GM21717 (cell line): Measurements from ENCODE around the gene BMPR1A.
"Not testable (repeated sequence)": the region's sequence is repeated elsewhere in the genome, so short reads cannot be mapped to it uniquely, and the experiment has no call there.

Source experiments
- ATAC-seq: cut with Tn5 transposase; IDR thresholded peaks from one replicate; pipeline ENCODE4 v1.9.1; 2021; ENCODE audit warnings: mild to moderate bottlenecking, moderate library complexity; ENCODE audit not compliant: unreplicated experiment

BMPR1A gene

GRCh38 chr10:86952697-86953096 is 196.3 kb downstream of the BMPR1A start:
- ATAC-seq, result not testable (repeated sequence)

GRCh38 chr10:86953747-86954680 is 197.6 kb downstream of the BMPR1A start:
- no peak for ATAC-seq

DNA sequence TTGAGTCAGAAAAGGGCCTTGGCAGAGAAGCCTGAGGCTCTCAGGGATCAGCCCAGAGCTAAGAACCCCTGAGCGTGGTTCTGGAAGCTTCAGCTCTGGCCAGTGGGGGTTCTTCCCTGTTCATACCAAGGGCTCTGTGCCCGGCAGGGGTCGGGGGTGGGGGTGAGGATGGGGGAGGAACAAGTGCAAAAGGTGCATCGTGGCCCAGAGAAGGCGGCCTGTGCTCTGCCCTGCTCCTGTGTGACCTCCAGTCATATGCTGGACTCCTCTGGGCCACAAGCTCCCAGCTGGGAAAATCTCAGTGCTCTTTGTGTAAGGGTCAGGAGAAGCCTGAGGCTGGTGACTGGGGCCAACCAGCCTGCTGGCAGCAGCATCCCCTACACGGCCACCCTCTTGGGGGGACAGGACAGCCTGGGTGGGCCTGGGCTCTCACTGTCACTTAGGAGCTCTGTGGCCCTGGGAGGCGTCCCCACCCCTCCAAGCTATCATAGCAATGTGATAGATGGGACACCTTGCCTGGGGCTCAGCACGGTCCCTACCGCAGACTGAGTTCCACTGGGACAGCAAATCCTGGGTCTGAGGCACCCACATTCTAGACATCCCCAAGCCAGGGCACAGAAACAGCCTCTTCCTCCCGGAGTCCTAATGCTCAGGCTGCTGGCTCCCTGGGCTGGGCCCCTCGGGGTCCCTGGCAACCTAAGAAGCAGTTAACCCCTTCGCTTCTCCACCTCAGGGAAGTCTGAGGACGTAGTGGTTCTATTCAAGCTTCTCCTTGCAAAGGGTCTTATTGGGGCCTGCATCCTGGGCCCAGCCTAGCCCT is 198.5 kb downstream of the BMPR1A start:
- ATAC-seq, result no peak

DNA sequence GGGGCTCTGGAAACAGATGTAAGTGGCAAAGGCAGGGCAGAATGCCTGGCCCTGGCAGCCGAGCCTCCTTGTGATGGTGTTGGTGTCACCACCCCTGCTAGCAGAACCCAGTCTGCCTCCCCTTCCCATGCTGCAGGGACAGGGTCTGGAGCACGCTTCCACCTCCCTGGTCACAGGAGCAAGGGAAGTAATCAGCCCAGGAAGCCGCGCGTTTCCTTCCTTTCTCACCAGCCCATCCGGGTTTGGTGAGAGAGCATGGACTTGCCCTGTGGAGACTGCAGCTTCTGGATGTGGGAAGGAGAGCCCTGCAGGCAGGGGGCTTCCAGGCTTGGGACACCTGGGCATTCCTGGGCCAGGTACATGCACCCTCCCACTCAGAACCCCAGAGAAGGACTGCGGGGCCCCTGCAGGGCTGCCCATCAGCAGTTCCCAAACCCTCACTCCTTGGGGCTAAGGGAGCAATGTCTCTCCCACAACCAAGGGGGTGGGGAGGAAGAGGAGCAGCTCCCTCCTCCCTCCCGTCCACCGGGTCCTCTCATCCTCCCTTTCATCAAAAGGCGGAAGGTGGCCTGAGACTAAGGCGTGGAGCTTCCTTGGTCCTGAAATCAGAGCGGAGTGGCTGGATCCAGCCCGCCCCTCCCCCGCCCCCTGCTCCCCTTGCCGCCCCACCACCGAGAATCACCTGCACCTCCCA is 199.2 kb downstream of the BMPR1A start:
- no peak for ATAC-seq

DNA sequence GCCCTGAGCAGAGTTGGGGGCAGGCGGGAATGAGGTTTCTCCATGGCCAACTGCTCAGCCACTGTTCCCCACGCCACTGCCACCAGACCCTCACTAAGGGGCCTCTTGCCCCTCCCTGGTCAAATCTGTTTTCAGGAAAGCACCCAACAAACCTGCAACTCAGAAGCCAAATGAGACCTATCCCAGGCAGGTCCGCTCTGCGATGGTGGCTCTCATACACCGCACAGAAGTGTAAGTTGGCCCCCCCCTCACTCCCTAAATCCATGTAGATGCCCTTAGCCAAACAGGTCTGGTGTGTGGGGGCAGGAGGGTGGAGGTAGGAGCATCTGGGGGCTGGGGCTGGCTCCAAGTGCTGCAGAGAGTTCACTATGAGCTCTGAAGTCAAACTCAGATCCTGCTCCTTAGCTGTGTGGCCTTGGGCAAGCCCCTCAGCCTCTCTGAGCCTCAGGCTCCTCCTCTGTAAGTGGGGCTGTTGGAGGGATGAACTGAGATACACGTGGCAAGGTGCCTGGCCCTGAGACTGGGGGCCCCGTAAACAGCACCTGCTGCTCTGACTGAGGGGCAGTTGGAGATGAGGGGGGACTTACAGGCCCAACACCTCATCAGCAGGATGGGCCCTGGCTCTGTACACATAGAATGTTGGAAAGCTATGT is 199.9 kb downstream of the BMPR1A start:
- no peak for ATAC-seq

DNA sequence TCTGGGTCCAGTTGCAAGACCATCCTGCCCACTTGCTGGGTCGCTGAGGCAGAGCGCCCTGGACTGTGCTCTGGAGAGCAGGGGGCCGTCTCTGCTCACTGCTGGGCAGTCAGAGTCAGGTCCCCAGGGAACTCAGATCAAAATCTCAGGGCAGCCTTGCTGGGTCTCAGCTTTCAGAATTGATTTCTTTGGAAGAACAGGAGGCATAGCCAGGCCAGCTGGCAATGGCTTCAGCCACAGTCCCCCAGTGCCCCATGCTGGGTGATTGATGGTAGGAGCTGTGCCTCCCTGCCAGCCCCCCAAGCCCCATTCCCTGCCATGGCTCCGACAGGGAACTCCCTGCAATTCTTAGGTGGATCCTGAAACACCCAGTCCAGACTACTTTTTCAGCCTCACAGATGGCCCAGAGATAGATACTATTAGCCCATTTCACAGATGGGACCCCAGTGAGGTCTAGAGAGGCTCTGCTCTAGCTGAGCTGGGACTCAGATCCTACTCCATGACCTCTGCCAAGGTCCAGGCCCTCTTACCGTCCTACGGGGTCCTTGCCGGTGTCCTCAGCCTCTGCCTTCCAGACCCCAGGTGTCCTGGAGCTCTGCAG is 200.5 kb downstream of the BMPR1A start:
- ATAC-seq, result no peak

- no peak for ATAC-seq
Observed at GRCh38 chr10:86957471-86958115, 201.2 kb downstream of the BMPR1A start, which contains the start of gene MMRN2. TSS of gene MMRN2 (minus strand) at chr10:86957615. CDS start at chr10:86957541, 74 bp downstream.

- no peak for ATAC-seq
Observed at GRCh38 chr10:86958116-86958900, 201.9 kb downstream of the BMPR1A start, which contains the start of gene SNCG. TSS of gene SNCG (plus strand) at chr10:86958599. CDS start at chr10:86958698, 99 bp downstream.

GRCh38 chr10:86958901-86959736 is 202.7 kb downstream of the BMPR1A start:
- ATAC-seq, result no peak

DNA sequence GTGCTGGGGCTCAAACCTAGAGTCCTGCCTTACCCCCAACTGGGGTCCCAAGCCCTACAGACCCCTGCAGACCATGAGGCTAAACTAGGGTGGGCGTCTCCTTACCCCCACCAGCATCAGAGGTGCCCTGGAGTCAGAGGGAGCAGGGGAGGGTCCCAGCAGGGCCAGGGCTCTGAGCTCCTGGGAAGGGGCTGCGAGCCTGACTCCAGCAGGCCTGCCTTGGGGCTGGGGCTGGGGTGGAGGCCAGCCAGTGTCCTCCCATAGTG is 203.3 kb downstream of the BMPR1A start:
- no peak for ATAC-seq

DNA sequence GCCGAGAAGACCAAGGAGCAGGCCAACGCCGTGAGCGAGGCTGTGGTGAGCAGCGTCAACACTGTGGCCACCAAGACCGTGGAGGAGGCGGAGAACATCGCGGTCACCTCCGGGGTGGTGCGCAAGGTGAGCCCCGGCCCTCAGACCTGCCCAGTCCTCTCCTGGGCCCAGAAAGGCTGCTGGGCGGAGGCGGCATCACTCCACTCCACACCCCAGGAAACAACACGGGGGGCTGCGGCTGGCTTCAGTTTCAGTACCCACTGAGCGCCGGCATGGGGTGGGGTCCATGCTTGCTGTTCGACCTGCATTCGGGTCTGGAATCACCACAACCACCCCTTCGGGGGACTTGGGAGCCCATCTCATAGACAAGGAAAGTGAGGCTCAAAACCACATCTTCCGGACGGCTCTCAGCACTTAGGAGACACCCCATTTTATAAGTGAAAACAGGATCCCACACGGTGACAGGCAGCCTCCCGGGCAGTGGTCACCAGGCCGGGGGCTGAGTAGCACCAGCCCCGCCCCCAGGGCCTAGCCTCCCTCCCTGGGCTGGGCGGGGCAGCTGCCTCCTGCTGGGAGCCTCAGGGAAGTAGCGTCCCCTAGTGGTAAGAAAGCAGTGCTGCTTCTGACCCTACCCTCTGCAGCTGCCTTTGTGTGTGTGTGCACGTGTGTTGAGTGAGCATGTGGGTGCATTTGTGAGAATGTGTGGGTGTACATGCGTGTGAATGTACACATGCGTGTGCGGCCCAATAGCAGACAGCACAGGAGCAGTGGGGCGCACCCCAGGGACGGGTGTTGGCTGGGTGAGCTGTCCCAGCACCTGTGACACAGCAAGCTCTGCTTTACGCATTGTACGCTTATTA is 203.8 kb downstream of the BMPR1A start:
- ATAC-seq, result peak; percentile 72

- no peak for ATAC-seq
Observed at GRCh38 chr10:86960863-86961434, 204.5 kb downstream of the BMPR1A start.

- ATAC-seq, result no peak
Observed at GRCh38 chr10:86961481-86962091, 205.2 kb downstream of the BMPR1A start.

DNA sequence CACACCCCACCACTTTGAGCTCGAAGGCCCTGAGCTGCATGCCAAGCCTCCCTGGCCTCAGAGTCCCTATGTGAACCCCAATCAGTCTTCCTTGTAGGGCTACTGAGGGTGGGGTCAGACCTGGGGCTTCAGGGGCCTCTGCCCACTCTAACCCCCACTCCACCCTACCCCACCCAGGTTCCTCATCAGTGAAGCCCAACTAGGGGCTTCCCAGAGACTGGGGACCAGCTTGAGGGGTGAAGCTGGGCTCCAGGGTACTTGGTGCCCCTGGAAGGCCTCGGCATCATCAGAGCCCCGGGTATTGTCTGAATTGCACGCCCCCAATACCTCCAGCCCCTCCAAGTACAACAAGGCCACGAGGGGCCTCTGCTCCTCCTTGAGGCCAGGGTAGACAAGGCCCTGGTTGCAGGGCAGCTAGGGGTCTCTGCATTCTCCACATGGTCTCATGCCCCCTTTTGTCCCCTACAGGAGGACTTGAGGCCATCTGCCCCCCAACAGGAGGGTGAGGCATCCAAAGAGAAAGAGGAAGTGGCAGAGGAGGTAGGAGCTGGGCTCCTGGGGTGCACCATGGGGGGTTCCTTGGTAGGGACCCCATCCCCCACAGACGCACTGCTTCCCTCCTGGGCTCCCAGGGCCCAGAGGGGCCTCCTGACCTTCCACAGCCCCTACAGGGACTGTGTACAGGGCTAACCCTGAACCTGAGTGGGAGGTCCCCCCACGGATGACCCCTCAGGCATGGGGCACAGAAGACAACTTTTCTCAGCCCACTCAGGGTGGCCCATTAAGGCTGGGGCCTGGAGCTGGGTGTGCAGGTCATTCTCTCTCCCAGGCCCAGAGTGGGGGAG is 205.9 kb downstream of the BMPR1A start:
- ATAC-seq, result no peak

DNA sequence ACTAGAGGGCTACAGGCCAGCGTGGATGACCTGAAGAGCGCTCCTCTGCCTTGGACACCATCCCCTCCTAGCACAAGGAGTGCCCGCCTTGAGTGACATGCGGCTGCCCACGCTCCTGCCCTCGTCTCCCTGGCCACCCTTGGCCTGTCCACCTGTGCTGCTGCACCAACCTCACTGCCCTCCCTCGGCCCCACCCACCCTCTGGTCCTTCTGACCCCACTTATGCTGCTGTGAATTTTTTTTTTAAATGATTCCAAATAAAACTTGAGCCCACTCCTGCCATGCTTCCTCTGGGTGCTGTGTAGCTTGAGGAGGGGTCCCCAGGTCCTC is 206.5 kb downstream of the BMPR1A start:
- no peak for ATAC-seq
